ENCODE results near the gene DHRS12. TPM values are rescaled to one million over a fixed set of nuclear protein-coding genes. Genes with fewer than 3 reads are reported as not detected.
A peak's percentile ranks its signal among the peaks of the same experiment; 100 is the strongest.
"Not testable (repeated sequence)": the region's sequence is repeated elsewhere in the genome, so short reads cannot be mapped to it uniquely, and the experiment has no call there.

Gene DHRS12
- total and polyA plus RNA-seq, 8 donors: 13.8 to 39.4 (median 26.5) TPM

- H3K9me3 ChIP-seq: no peaks in the 10 kb centered on the region
- H3K4me3 ChIP-seq: no peak overlapping the region
- ATAC-seq: no peak
- intact Hi-C loops (cut with DNase I): no loop called here
- no peak overlapping the region for H3K27ac ChIP-seq
- FAIRE-seq: no peak
- DNase-seq: no peak
- H3K36me3 ChIP-seq: no peaks in the 10 kb centered on the region
- H3K27me3 ChIP-seq: no peaks in the 10 kb centered on the region
- WGBS, 2 donors: 88 to 91% methylated on average over 8 of the region's 8 CpGs
- TF ChIP-seq CTCF (IDR thresholded peaks at IDR 0.05): no peak
- no peaks in the 10 kb centered on the region for H3K4me1 ChIP-seq
Measured at GRCh38 chr13:51828730-51829567, 25.0 kb upstream of the DHRS12 start.

GRCh38 chr13:51827254-51827653 is 23.3 kb upstream of the DHRS12 start:
- Histone ChIP-seq H3K9me3 (no peaks in the 10 kb centered on the region), H3K4me3 (no peak overlapping the region), H3K36me3 (no peaks in the 10 kb centered on the region), H3K27me3 (no peaks in the 10 kb centered on the region), H3K27ac (no peak overlapping the region), H3K4me1 (no peaks in the 10 kb centered on the region)
- intact Hi-C loops (cut with DNase I): no loop called here
- no peak for FAIRE-seq
- DNase-seq: no peak
- TF ChIP-seq CTCF (IDR thresholded peaks at IDR 0.05): no peak
- no peak for ATAC-seq
- 83 to 84% methylated on average over 4 of the region's 4 CpGs for WGBS, 2 donors

- intact Hi-C loops (cut with DNase I): no loop called here
- Histone ChIP-seq H3K27me3 (no peaks in the 10 kb centered on the region), H3K27ac (no peak overlapping the region), H3K9me3 (no peaks in the 10 kb centered on the region), H3K36me3 (no peaks in the 10 kb centered on the region), H3K4me3 (no peak overlapping the region), H3K4me1 (no peaks in the 10 kb centered on the region)
- FAIRE-seq: no peak
- TF ChIP-seq CTCF (IDR thresholded peaks at IDR 0.05): no peak
- whole genome bisulfite sequencing, 2 donors: 72 to 82% methylated on average over 7 of the region's 7 CpGs
- ATAC-seq: no peak
- no peak for DNase-seq
Measured at GRCh38 chr13:51826606-51827005, 22.6 kb upstream of the DHRS12 start.

- ATAC-seq: no peak
- H3K36me3 ChIP-seq: no peaks in the 10 kb centered on the region
- WGBS, 2 donors: 89 to 91% methylated on average over 10 of the region's 10 CpGs
- H3K4me1 ChIP-seq: no peaks in the 10 kb centered on the region
- H3K27ac ChIP-seq: no peak overlapping the region
- DNase-seq: no peak
- H3K9me3 ChIP-seq: no peaks in the 10 kb centered on the region
- TF ChIP-seq CTCF (IDR thresholded peaks at IDR 0.05): no peak
- FAIRE-seq: no peak
- H3K27me3 ChIP-seq: no peaks in the 10 kb centered on the region
- no peak overlapping the region for H3K4me3 ChIP-seq
- intact Hi-C loops (cut with DNase I): no loop called here
Measured at GRCh38 chr13:51825681-51826254, 21.8 kb upstream of the DHRS12 start.

- ATAC-seq: peak in 1 of 4 donors; percentile 41
- DNase-seq: no peak
- Histone ChIP-seq H3K4me1 (no peaks in the 10 kb centered on the region), H3K27me3 (no peaks in the 10 kb centered on the region), H3K27ac (no peak overlapping the region), H3K4me3 (no peak overlapping the region), H3K36me3 (no peaks in the 10 kb centered on the region), H3K9me3 (no peaks in the 10 kb centered on the region)
- intact Hi-C loops (cut with DNase I): no loop called here
- FAIRE-seq: no peak
- WGBS, 2 donors: 87 to 88% methylated on average over 2 of the region's 2 CpGs
- TF ChIP-seq CTCF (IDR thresholded peaks at IDR 0.05): no peak
Measured at GRCh38 chr13:51825165-51825592, 21.2 kb upstream of the DHRS12 start.

- ATAC-seq; H3K36me3 ChIP-seq; H3K4me3 ChIP-seq; H3K27ac ChIP-seq; H3K4me1 ChIP-seq; H3K27me3 ChIP-seq; FAIRE-seq; intact Hi-C loops (cut with DNase I); H3K9me3 ChIP-seq; DNase-seq: not testable (repeated sequence)
- WGBS, 2 donors: 86% methylated on average over 11 of the region's 11 CpGs
Measured at GRCh38 chr13:51824712-51825111, 20.7 kb upstream of the DHRS12 start.

All from pancreas (tissue), 10 donors.